ENCODE data around the gene MYOD1. TPM values are rescaled to one million over a fixed set of nuclear protein-coding genes. Genes with fewer than 3 reads are reported as not detected.

Gene MYOD1
- total RNA-seq, 1 donor from 2014 or later: not detected

DNA sequence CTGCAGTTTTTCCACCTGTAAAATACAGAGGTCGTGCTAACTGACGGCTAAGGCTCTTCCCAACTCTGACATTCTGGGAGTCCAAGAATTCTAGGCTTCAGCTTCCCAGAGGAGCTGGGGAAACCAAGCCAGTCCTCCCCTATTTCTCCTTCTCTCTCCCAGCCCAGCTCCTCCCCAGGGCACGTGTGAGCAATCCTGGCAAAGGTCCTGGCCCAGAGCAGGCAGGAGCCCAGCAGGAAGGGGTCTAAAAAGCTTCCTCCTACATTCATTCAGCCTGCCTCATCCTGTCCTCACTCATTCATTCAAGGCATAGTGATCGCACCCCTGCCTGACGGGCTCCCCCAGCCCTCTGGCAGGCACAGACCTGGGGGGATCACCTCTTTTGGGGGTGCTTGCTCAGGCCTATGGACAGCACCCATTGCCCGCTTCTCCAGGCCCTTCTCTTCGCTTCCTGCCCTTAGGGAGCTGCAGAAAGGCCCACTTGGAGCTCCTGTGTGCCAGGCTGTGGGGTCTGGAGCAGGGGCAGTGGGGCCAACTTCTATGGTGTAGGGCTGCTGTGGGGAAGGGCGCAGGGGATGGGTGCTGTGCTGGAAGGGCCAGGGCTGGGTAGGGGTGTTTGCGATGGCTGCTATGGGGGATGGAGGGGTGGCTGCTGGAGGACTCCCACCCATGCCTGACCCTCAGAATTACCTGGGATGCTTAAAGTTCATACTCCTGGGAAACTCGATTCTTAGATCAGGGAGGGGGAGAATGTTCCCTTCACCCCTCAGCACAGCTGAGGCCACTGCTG lies 25.0 kb downstream of the MYOD1 start:
- TF ChIP-seq CTCF (conservative IDR thresholded peaks at IDR 0.05; ENCODE audit: low read depth, low read length): no peak
- H3K4me3 ChIP-seq (ENCODE audit: low read depth, low read length): no peak overlapping the region
- DNase-seq (ENCODE audit: low read depth): no peak

- H3K4me3 ChIP-seq (ENCODE audit: low read depth, low read length): no peak overlapping the region
- no peak for TF ChIP-seq CTCF (conservative IDR thresholded peaks at IDR 0.05; ENCODE audit: low read depth, low read length)
- no peak for DNase-seq (ENCODE audit: low read depth)
Observed at GRCh38 chr11:17745023-17745772, 25.8 kb downstream of the MYOD1 start.

DNA sequence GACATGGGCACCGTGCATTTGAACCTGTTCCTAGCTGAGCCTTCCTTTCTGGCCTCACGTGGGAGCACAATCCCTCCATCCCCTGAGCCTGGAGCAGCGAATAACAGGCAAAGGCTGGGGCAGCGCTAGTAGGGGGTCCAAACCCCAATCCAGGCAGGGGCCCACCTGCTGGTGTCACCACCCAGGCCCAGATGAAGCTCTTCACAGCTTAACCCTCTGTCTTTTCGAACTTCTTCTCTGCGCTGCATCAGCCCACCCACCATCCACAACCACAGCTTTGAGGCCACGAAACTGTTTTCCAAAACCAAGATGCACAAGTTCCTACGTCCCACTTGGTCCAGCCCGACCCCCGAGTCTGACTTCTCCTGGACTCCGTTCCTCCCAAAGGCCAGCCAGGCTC lies 26.7 kb downstream of the MYOD1 start:
- no peak for TF ChIP-seq CTCF (conservative IDR thresholded peaks at IDR 0.05; ENCODE audit: low read depth, low read length)
- DNase-seq (ENCODE audit: low read depth): no peak
- no peak overlapping the region for H3K4me3 ChIP-seq (ENCODE audit: low read depth, low read length)

DNA sequence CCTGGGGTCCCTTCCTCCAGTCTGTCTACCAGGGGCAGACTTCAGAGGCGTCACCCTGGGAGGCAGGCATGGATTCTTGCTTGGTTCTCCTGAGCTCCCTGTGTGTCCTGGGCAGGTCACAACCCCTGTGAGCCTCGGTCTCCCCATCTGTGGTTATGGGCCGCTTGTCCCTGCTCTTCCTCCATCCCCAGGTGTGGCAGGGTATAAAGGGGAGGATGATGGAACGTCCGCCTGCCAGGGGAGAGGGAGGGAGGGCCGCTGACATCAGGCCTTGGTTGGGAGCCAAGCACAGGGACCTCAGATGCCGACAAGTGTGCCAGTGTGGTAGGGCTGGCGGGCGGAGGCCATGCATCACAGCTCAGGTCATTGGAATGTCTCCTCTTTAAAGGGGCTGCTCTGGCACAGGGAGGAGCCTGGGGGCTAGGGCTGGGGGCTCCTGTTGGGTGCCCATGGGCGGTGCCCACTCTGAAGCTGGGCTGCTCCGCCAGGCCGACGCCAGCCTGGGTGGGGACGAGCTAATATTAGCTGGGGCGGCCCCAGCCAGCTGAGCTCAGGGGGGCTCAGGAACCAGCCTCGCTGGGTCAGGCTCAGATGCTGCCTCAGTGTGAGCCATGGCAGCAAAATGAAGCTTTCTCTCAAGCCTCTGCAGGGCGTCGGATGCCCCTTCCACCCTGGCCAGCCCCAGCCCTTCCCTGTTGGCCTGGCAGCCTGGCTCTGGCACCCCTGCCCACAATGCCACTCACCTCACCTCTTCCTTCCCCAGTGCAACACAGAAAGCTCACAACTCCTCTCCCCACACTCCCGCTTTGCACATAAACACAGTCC lies 28.0 kb downstream of the MYOD1 start:
- H3K4me3 ChIP-seq (ENCODE audit: low read depth, low read length): no peak overlapping the region
- TF ChIP-seq CTCF (conservative IDR thresholded peaks at IDR 0.05; ENCODE audit: low read depth, low read length): no peak
- DNase-seq (ENCODE audit: low read depth): no peak

DNA sequence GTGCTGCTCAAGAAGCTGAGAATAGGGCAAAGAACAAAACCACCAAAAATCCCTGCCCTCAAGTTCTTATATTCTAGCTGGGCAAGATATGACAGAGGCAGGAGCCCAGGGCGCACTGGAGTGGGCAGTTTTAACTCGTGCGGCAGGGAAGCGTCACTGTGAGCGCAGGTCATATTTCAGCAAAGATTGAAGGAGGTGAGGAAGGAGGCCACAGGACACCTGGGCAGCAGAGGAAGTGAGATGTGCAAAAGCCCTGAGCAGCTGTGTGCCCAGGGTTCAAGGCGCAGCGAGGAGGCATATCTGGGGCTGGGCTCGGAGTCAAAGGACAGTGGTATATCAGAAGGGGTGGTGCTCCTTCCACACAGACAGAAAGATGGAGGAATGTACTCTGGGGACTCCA lies 28.7 kb downstream of the MYOD1 start:
- TF ChIP-seq CTCF (conservative IDR thresholded peaks at IDR 0.05; ENCODE audit: low read depth, low read length): no peak
- no peak overlapping the region for H3K4me3 ChIP-seq (ENCODE audit: low read depth, low read length)
- no peak for DNase-seq (ENCODE audit: low read depth)

- H3K4me3 ChIP-seq (ENCODE audit: low read depth, low read length): no peak overlapping the region
- no peak for TF ChIP-seq CTCF (conservative IDR thresholded peaks at IDR 0.05; ENCODE audit: low read depth, low read length)
- no peak for DNase-seq (ENCODE audit: low read depth)
Observed at GRCh38 chr11:17748761-17749721, 29.7 kb downstream of the MYOD1 start.

Data from epithelial cell of proximal tubule (primary cell).